Gastrocnemius medialis (tissue), 4 donors: Measurements from ENCODE around the gene KRT86.

Experiments used
- POLR2A ChIP-seq, 2 donors: fragments of 450-650 bp; IDR thresholded peaks; one replicate each; pipeline ENCODE4 v1.6.1; 2017; ENCODE audit warnings: antibody characterized with exemption in 2 of 2, mild to moderate bottlenecking in 2 of 2, moderate library complexity in 2 of 2
- TF ChIP-seq, protein P1 (sequence below), 5 experiments: fragments of 450-650 bp in 3 of 5; fragments of 200-600 bp in 2 of 5; sonication (generic) in 2 of 5; IDR thresholded peaks in 4 of 5; conservative IDR thresholded peaks in 1 of 5; 1 replicate in 4 of 5; 2 replicates in 1 of 5; pipeline ENCODE4 v1.5.1; 2016 to 2019; ENCODE audit warnings: antibody characterized with exemption in 5 of 5, mild to moderate bottlenecking in 3 of 5, moderate library complexity in 3 of 5

DNA sequence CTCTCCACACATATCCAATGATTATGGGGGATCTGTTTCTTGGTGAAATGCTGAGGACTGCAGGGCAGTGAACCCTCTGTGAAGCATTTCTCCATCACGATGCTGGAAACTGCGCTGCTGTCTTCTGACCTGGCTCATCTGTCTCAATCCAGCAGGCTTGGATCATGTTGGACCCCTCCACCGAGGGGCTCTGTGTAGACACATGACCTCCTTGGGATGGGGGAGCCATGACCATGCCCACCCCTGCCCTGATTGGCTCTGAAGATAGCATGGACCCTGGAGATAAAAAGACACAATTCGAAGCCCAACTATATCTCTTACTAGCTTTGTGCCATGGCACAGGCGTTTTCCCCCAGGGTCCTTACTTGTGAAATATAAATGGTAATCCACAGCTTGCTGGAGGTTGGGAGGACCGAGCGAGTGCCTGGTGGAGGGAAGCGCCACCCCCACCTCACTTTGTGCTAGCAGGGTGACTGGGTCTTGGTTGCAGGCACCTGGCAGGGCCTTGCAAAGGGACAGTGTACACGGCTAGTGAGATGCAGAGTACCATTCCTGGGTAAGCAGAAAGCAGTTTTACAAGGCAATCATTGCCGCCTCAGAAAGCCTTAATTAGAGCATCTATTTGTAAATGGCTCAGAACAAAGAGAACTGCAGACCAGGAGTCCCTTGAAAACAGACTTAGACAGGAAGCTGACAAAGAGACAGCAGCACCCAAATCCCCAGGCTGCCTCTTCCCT, 49.1 kb downstream of the KRT86 start:
- TF ChIP-seq, protein P1, sequence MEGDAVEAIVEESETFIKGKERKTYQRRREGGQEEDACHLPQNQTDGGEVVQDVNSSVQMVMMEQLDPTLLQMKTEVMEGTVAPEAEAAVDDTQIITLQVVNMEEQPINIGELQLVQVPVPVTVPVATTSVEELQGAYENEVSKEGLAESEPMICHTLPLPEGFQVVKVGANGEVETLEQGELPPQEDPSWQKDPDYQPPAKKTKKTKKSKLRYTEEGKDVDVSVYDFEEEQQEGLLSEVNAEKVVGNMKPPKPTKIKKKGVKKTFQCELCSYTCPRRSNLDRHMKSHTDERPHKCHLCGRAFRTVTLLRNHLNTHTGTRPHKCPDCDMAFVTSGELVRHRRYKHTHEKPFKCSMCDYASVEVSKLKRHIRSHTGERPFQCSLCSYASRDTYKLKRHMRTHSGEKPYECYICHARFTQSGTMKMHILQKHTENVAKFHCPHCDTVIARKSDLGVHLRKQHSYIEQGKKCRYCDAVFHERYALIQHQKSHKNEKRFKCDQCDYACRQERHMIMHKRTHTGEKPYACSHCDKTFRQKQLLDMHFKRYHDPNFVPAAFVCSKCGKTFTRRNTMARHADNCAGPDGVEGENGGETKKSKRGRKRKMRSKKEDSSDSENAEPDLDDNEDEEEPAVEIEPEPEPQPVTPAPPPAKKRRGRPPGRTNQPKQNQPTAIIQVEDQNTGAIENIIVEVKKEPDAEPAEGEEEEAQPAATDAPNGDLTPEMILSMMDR (IDR thresholded peaks at IDR 0.05 in 4 of 5, conservative IDR thresholded peaks at IDR 0.05 in 1 of 5): no peak
- TF ChIP-seq POLR2A (IDR thresholded peaks at IDR 0.05): no peak
